ENCODE measurements around the gene TSKS.

The TSKS gene

GRCh38 chr19:49795615-49796014 lies 32.5 kb upstream of the TSKS start:
- no peak for DNase-seq (ENCODE audit: low spot score)

- DNase-seq (ENCODE audit: low spot score), result no peak
Measured at GRCh38 chr19:49793561-49793840, 30.4 kb upstream of the TSKS start.

GRCh38 chr19:49792829-49793560 lies 29.9 kb upstream of the TSKS start:
- no peak for DNase-seq (ENCODE audit: low spot score)

GRCh38 chr19:49791776-49792445 lies 28.8 kb upstream of the TSKS start:
- DNase-seq (ENCODE audit: low spot score), result no peak

GRCh38 chr19:49790866-49791265 lies 27.8 kb upstream of the TSKS start:
- no peak for DNase-seq (ENCODE audit: low spot score)

GRCh38 chr19:49788857-49789256 lies 25.8 kb upstream of the TSKS start:
- DNase-seq (ENCODE audit: low spot score), result no peak

- no peak for DNase-seq (ENCODE audit: low spot score)
Measured at GRCh38 chr19:49787746-49788145, 24.6 kb upstream of the TSKS start.

- no peak for DNase-seq (ENCODE audit: low spot score)
Measured at GRCh38 chr19:49786376-49786820, 23.3 kb upstream of the TSKS start.

- no peak for DNase-seq (ENCODE audit: low spot score)
Measured at GRCh38 chr19:49782515-49782914, 19.4 kb upstream of the TSKS start.

GRCh38 chr19:49781394-49781793 lies 18.3 kb upstream of the TSKS start:
- DNase-seq (ENCODE audit: low spot score), result no peak

- no peak for DNase-seq (ENCODE audit: low spot score)
Measured at GRCh38 chr19:49780861-49781260, 17.8 kb upstream of the TSKS start.

GRCh38 chr19:49779731-49780555 lies 16.8 kb upstream of the TSKS start:
- no peak for DNase-seq (ENCODE audit: low spot score)

- DNase-seq (ENCODE audit: low spot score), result no peak
Measured at GRCh38 chr19:49776371-49776764, 13.3 kb upstream of the TSKS start.

GRCh38 chr19:49775742-49776370 lies 12.8 kb upstream of the TSKS start:
- DNase-seq (ENCODE audit: low spot score), result no peak

GRCh38 chr19:49774969-49775368 lies 11.9 kb upstream of the TSKS start:
- no peak for DNase-seq (ENCODE audit: low spot score)

- no peak for DNase-seq (ENCODE audit: low spot score)
Measured at GRCh38 chr19:49773663-49774350, 10.7 kb upstream of the TSKS start.

GRCh38 chr19:49772850-49773432 lies 9.8 kb upstream of the TSKS start:
- no peak for DNase-seq (ENCODE audit: low spot score)

GRCh38 chr19:49771674-49772139 lies 8.6 kb upstream of the TSKS start:
- DNase-seq (ENCODE audit: low spot score), result no peak

GRCh38 chr19:49770529-49770928 lies 7.4 kb upstream of the TSKS start:
- DNase-seq (ENCODE audit: low spot score), result no peak

GRCh38 chr19:49767967-49768581 lies 5.0 kb upstream of the TSKS start:
- DNase-seq (ENCODE audit: low spot score), result no peak

GRCh38 chr19:49767381-49767780 lies 4.3 kb upstream of the TSKS start:
- no peak for DNase-seq (ENCODE audit: low spot score)
